ENCODE data around the gene SHROOM3. TPM values are rescaled to one million over a fixed set of nuclear protein-coding genes. Genes with fewer than 3 reads are reported as not detected.

SHROOM3 gene
- total and polyA plus RNA-seq, 2 donors (not counting 1 experiment from before 2014, with no cell fraction given) = 0.91 to 1.5 TPM

- peaks cover 0 to 1% (median 0%) of the 10 kb centered on the region in 3 donors for H3K9me3 ChIP-seq (ENCODE audit: control extremely low read depth in 1 of 3, control insufficient read depth in 2 of 3, insufficient read depth in 1 of 3, low read length in 2 of 3)
- CTCF ChIA-PET = interaction anchor here (0.6 to 1.1 kb wide), 2 partner anchors 11 to 63 kb away, joined by 3 read pairs; no protein-coding TSS in a partner anchor
- no peak overlapping the region for H3K27ac ChIP-seq (ENCODE audit: low read length in 2 of 2)
- Mint-ChIP-seq H3K27me3 (peaks cover 10% of the 10 kb centered on the region), H3K27ac (no peak overlapping the region), H3K9me3 (ENCODE audit: insufficient read depth) (no peaks in the 10 kb centered on the region), H3K4me3 (no peak overlapping the region), H3K4me1 (no peaks in the 10 kb centered on the region)
- no peak overlapping the region for H3K4me2 ChIP-seq (replicated peaks; ENCODE audit: low read depth, low read length, poor library complexity, severe bottlenecking)
- H3K27me3 ChIP-seq (replicated peaks in 1 of 4; ENCODE audit: control extremely low read depth in 1 of 4, control insufficient read depth in 3 of 4, insufficient read depth in 4 of 4, low read length in 3 of 4) = peaks cover 0 to 7% (median 3%) of the 10 kb centered on the region in 4 experiments
- H3K4me3 ChIP-seq (ENCODE audit: control extremely low read depth in 1 of 5, extremely low read depth in 1 of 5, insufficient read depth in 1 of 5, low read depth in 2 of 5, low read length in 4 of 5) = no peak overlapping the region
- DNase-seq (no peak), ATAC-seq (ENCODE audit: low read depth) (no peak)
- no peaks in the 10 kb centered on the region for H3K36me3 ChIP-seq (replicated peaks in 1 of 2; ENCODE audit: control extremely low read depth in 1 of 2, control insufficient read depth in 1 of 2, extremely low read depth in 1 of 2, insufficient read depth in 2 of 2, low read length in 1 of 2)
- H2AFZ ChIP-seq (ENCODE audit: insufficient read depth, low read depth, low read length, poor library complexity, severe bottlenecking) = no peak overlapping the region
- H3K79me2 ChIP-seq (ENCODE audit: control insufficient read depth, insufficient read depth, low read length) = no peaks in the 10 kb centered on the region
- WGBS (ENCODE audit: insufficient coverage) = 100% methylated on average over 1 of the region's 9 CpGs
- no peaks in the 10 kb centered on the region for H4K20me1 ChIP-seq (ENCODE audit: control insufficient read depth, insufficient read depth, low read length, poor library complexity, severe bottlenecking)
- H3K9ac ChIP-seq (ENCODE audit: low read length) = no peak overlapping the region
- POLR2A ChIA-PET = no interaction called here
- no peaks in the 10 kb centered on the region for H3K4me1 ChIP-seq (ENCODE audit: control insufficient read depth in 2 of 2, insufficient read depth in 2 of 2, low read length in 2 of 2)
- intact Hi-C loops (cut with micrococcal nuclease) = no loop called here
- TF ChIP-seq EZH2 (IDR thresholded peaks at IDR 0.05; ENCODE audit: borderline replicate concordance, insufficient read depth, low read depth, low read length, poor library complexity, severe bottlenecking) = no peak
These were observed 6.9 kb downstream of the SHROOM3 start for GRCh38 chr4:76441881-76442280.

- Histone ChIP-seq H3K4me1 (ENCODE audit: control insufficient read depth in 2 of 2, insufficient read depth in 2 of 2, low read length in 2 of 2) (no peaks in the 10 kb centered on the region), H4K20me1 (ENCODE audit: control insufficient read depth, insufficient read depth, low read length, poor library complexity, severe bottlenecking) (no peaks in the 10 kb centered on the region), H3K27ac (ENCODE audit: low read length in 2 of 2) (no peak overlapping the region), H3K4me3 (ENCODE audit: control extremely low read depth in 1 of 5, extremely low read depth in 1 of 5, insufficient read depth in 1 of 5, low read depth in 2 of 5, low read length in 4 of 5) (no peak overlapping the region), H3K36me3 (replicated peaks in 1 of 2; ENCODE audit: control extremely low read depth in 1 of 2, control insufficient read depth in 1 of 2, extremely low read depth in 1 of 2, insufficient read depth in 2 of 2, low read length in 1 of 2) (no peaks in the 10 kb centered on the region), H3K9me3 (ENCODE audit: control extremely low read depth in 1 of 3, control insufficient read depth in 2 of 3, insufficient read depth in 1 of 3, low read length in 2 of 3) (peaks cover 0 to 1% (median 0%) of the 10 kb centered on the region in 3 donors), H3K27me3 (replicated peaks in 1 of 4; ENCODE audit: control extremely low read depth in 1 of 4, control insufficient read depth in 3 of 4, insufficient read depth in 4 of 4, low read length in 3 of 4) (peaks cover 0 to 6% (median 1%) of the 10 kb centered on the region in 4 experiments), H2AFZ (ENCODE audit: insufficient read depth, low read depth, low read length, poor library complexity, severe bottlenecking) (no peak overlapping the region), H3K9ac (ENCODE audit: low read length) (no peak overlapping the region), H3K4me2 (replicated peaks; ENCODE audit: low read depth, low read length, poor library complexity, severe bottlenecking) (no peak overlapping the region), H3K79me2 (ENCODE audit: control insufficient read depth, insufficient read depth, low read length) (no peaks in the 10 kb centered on the region)
- Mint-ChIP-seq H3K9me3 (ENCODE audit: insufficient read depth) (no peaks in the 10 kb centered on the region), H3K27ac (no peak overlapping the region), H3K4me3 (no peak overlapping the region), H3K27me3 (peaks cover 10% of the 10 kb centered on the region), H3K4me1 (no peaks in the 10 kb centered on the region)
- POLR2A ChIA-PET = no interaction called here
- intact Hi-C loops (cut with micrococcal nuclease) = no loop called here
- TF ChIP-seq EZH2 (IDR thresholded peaks at IDR 0.05; ENCODE audit: borderline replicate concordance, insufficient read depth, low read depth, low read length, poor library complexity, severe bottlenecking) = no peak
- TF ChIP-seq CTCF (IDR thresholded peaks at IDR 0.05) = no peak
- no CpG with 5 or more reads among the region's 3 CpGs for WGBS (ENCODE audit: insufficient coverage)
- CTCF ChIA-PET = no interaction called here
- ATAC-seq (ENCODE audit: low read depth) = no peak
- DNase-seq = no peak
These were observed 7.8 kb downstream of the SHROOM3 start for GRCh38 chr4:76442807-76443206.
